WTC11 (cell line): ENCODE results near the gene SPATA13. TPM values are rescaled to one million over a fixed set of nuclear protein-coding genes. Genes with fewer than 3 reads are reported as not detected.

ENCODE experiments used
- ATAC-seq: fragments of 200-7000 bp; cut with Tn5 transposase; 2 replicates; pipeline ENCODE4 v1.10.0; 2021; ENCODE audit warnings: mild to moderate bottlenecking, moderate library complexity
- CTCF ChIA-PET: fragments of 300-600 bp; sonication (Branson Sonifier 250); formaldehyde crosslinking; loops from one replicate; lab custom pipeline; 2021; ENCODE audit warnings: antibody characterized with exemption; lab: Charles Lee
- POLR2A ChIA-PET: fragments of 350-600 bp; sonication (Branson Sonifier 250); formaldehyde crosslinking; loops from one replicate; lab custom pipeline; 2021; ENCODE audit warnings: antibody characterized with exemption; lab: Charles Lee
- DNase-seq: peaks from one replicate; pipeline ENCODE4 v3.0.0; 2021; ENCODE audit warnings: low spot score
- H3K27ac Mint-ChIP-seq: 2 replicates; pipeline ENCODE4 v1.8.0; 2021; ENCODE audit warnings: mixed read lengths
- H3K27me3 Mint-ChIP-seq: 2 replicates; pipeline ENCODE4 v1.8.0; 2021; ENCODE audit warnings: low read depth, mild to moderate bottlenecking, moderate library complexity, mixed read lengths
- H3K36me3 Mint-ChIP-seq: 2 replicates; pipeline ENCODE4 v1.8.0; 2021; ENCODE audit warnings: mixed read lengths
- H3K4me1 Mint-ChIP-seq: 2 replicates; pipeline ENCODE4 v1.8.0; 2022; ENCODE audit warnings: mixed read lengths
- H3K4me3 Mint-ChIP-seq: 2 replicates; pipeline ENCODE4 v1.8.0; 2021; ENCODE audit warnings: mild to moderate bottlenecking, moderate library complexity, mixed read lengths
- H3K9me3 Mint-ChIP-seq: 2 replicates; pipeline ENCODE4 v1.8.0; 2021; ENCODE audit warnings: mixed read lengths
- AFF4 ChIP-seq: sonication (generic); formaldehyde crosslinking; IDR thresholded peaks from 2 replicates; pipeline ENCODE4 v1.8.1; 2023; ENCODE audit warnings: mild to moderate bottlenecking, missing genetic modification reagents, borderline replicate concordance
- AR ChIP-seq: fragments of 250-450 bp; sonication (Bioruptor Pico); IDR thresholded peaks from 2 replicates; pipeline ENCODE4 v1.9.0; 2021; ENCODE audit warnings: mild to moderate bottlenecking
- ATF2 ChIP-seq: sonication (generic); formaldehyde crosslinking; IDR thresholded peaks from 2 replicates; pipeline ENCODE4 v1.8.1; 2022; ENCODE audit warnings: low read depth, missing genetic modification reagents, borderline replicate concordance
- ATF3 ChIP-seq: sonication (generic); formaldehyde crosslinking; conservative IDR thresholded peaks from 2 replicates; pipeline ENCODE4 v1.8.1; 2022; ENCODE audit warnings: mild to moderate bottlenecking, missing genetic modification reagents
- ESRRA ChIP-seq: sonication (generic); formaldehyde crosslinking; IDR thresholded peaks from 2 replicates; pipeline ENCODE4 v1.8.1; 2022; ENCODE audit warnings: mild to moderate bottlenecking, missing genetic modification reagents, borderline replicate concordance
- FOXP1 ChIP-seq: sonication (generic); formaldehyde crosslinking; IDR thresholded peaks from 2 replicates; pipeline ENCODE4 v1.8.0; 2022; ENCODE audit warnings: missing genetic modification reagents, mild to moderate bottlenecking, moderate library complexity, borderline replicate concordance
- JAZF1 ChIP-seq: fragments of 250-450 bp; sonication (Bioruptor Pico); IDR thresholded peaks from 2 replicates; pipeline ENCODE4 v1.9.0; 2021; ENCODE audit warnings: moderate library complexity, mild to moderate bottlenecking, inconsistent platforms
- JUN ChIP-seq: sonication (generic); formaldehyde crosslinking; IDR thresholded peaks from 2 replicates; pipeline ENCODE4 v1.8.0; 2023; ENCODE audit warnings: mild to moderate bottlenecking, missing genetic modification reagents
- MLX ChIP-seq: sonication (generic); formaldehyde crosslinking; IDR thresholded peaks from 2 replicates; pipeline ENCODE4 v1.8.1; 2023; ENCODE audit warnings: mild to moderate bottlenecking, missing genetic modification reagents, moderate library complexity
- NFE2L1 ChIP-seq: sonication (generic); formaldehyde crosslinking; IDR thresholded peaks from 2 replicates; pipeline ENCODE4 v1.8.1; 2023; ENCODE audit warnings: missing genetic modification reagents
- SMAD4 ChIP-seq: sonication (generic); formaldehyde crosslinking; IDR thresholded peaks from 2 replicates; pipeline ENCODE4 v1.8.0; 2022; ENCODE audit warnings: mild to moderate bottlenecking, missing genetic modification reagents
- SOX15 ChIP-seq: fragments of 250-450 bp; sonication (Bioruptor Pico); IDR thresholded peaks from 2 replicates; pipeline ENCODE4 v1.9.0; 2021; ENCODE audit warnings: mild to moderate bottlenecking
- USF1 ChIP-seq: sonication (generic); formaldehyde crosslinking; IDR thresholded peaks from 2 replicates; pipeline ENCODE4 v1.8.0; 2022; ENCODE audit warnings: mild to moderate bottlenecking, missing genetic modification reagents
- ZNF138 ChIP-seq: sonication (generic); formaldehyde crosslinking; conservative IDR thresholded peaks from 2 replicates; pipeline ENCODE4 v1.8.1; 2022; ENCODE audit warnings: mild to moderate bottlenecking, moderate library complexity, missing genetic modification reagents
- ZNF219 ChIP-seq: sonication (generic); formaldehyde crosslinking; IDR thresholded peaks from 2 replicates; pipeline ENCODE4 v1.8.0; 2023; ENCODE audit warnings: missing genetic modification reagents, mild to moderate bottlenecking, borderline replicate concordance
- ZNF281 ChIP-seq: sonication (generic); formaldehyde crosslinking; IDR thresholded peaks from 2 replicates; pipeline ENCODE4 v1.8.0; 2023; ENCODE audit warnings: mild to moderate bottlenecking, missing genetic modification reagents
- ZNF671 ChIP-seq: fragments of 250-450 bp; sonication (Bioruptor Pico); IDR thresholded peaks from 2 replicates; pipeline ENCODE4 v1.8.0; 2021; ENCODE audit warnings: mild to moderate bottlenecking
- total RNA-seq: library from RNA; stranded (reverse); gene quantifications from 3 replicates; pipeline ENCODE4 v1.2.3, GENCODE V29; 2021
- TF ChIP-seq, protein P1 (sequence below): sonication (generic); formaldehyde crosslinking; IDR thresholded peaks from 2 replicates; pipeline ENCODE4 v1.8.1; 2023; ENCODE audit warnings: mild to moderate bottlenecking, missing genetic modification reagents, moderate library complexity

SPATA13 gene
- total RNA-seq, 1 experiment from 2014 or later = 29.0 TPM

- ChIA-PET POLR2A (no interaction called here), CTCF (interaction anchor here (0.7 to 2.2 kb wide), 2 partner anchors 20 to 159 kb away, joined by 3 to 12 read pairs; no protein-coding TSS in a partner anchor)
- peaks cover 34% of the 10 kb centered on the region for H3K4me1 Mint-ChIP-seq
- H3K36me3 Mint-ChIP-seq = no peaks in the 10 kb centered on the region
- TF ChIP-seq SMAD4 (no peak), NFE2L1 (CRISPR knock-in tag) (no peak), SOX15 (CRISPR knock-in tag) (no peak), FOXP1 (no peak), AR (no peak), ESRRA (CRISPR knock-in tag) (no peak), MLX (CRISPR knock-in tag) (no peak)
- H3K27ac Mint-ChIP-seq = no peak overlapping the region
- H3K9me3 Mint-ChIP-seq = peaks cover 4% of the 10 kb centered on the region; the same call in 1 of the 2 replicates
- DNase-seq (no peak), ATAC-seq (no peak)
- H3K4me3 Mint-ChIP-seq = no peak overlapping the region
- no peaks in the 10 kb centered on the region for H3K27me3 Mint-ChIP-seq
Observed at GRCh38 chr13:24212254-24212653, 51.7 kb downstream of the SPATA13 start.

DNA sequence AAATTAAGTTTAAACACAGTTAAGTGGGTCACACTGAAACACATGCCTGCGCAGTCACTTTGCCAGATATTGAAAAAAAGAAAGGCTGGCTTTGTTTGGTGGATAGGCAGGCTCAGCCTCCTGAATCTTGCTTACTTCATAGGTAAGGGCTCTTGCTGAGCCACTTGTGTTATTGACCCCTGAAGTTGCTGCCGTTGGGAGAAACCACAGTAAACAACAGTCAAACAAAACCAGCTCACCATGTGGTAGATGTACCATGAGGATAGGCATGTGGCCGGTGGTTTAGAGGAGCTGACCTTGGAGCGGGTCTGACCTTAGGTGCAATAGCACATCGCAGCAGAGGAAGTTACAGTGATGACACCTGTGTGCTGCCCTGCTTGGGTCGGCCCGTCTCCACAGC is 52.2 kb downstream of the SPATA13 start:
- TF ChIP-seq, protein P1, sequence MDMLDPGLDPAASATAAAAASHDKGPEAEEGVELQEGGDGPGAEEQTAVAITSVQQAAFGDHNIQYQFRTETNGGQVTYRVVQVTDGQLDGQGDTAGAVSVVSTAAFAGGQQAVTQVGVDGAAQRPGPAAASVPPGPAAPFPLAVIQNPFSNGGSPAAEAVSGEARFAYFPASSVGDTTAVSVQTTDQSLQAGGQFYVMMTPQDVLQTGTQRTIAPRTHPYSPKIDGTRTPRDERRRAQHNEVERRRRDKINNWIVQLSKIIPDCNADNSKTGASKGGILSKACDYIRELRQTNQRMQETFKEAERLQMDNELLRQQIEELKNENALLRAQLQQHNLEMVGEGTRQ (CRISPR knock-in tag) = no peak
- no peak for TF ChIP-seq ZNF138 (CRISPR knock-in tag)
- POLR2A ChIA-PET = interaction anchor here (0.6 kb wide), 1 partner anchor 1508 kb away, joined by 6 read pairs; no protein-coding TSS in a partner anchor
- Mint-ChIP-seq H3K36me3 (no peaks in the 10 kb centered on the region), H3K9me3 (peaks cover 4% of the 10 kb centered on the region; the same call in 1 of the 2 replicates), H3K4me1 (peaks cover 38% of the 10 kb centered on the region), H3K27ac (peak overlapping the region; percentile 4), H3K4me3 (no peak overlapping the region), H3K27me3 (no peaks in the 10 kb centered on the region)
- ATAC-seq = peak; percentile 41
- no peak for DNase-seq
- CTCF ChIA-PET = interaction anchor here (0.7 to 2.2 kb wide), 2 partner anchors 21 to 159 kb away, joined by 3 to 12 read pairs; no protein-coding TSS in a partner anchor

DNA sequence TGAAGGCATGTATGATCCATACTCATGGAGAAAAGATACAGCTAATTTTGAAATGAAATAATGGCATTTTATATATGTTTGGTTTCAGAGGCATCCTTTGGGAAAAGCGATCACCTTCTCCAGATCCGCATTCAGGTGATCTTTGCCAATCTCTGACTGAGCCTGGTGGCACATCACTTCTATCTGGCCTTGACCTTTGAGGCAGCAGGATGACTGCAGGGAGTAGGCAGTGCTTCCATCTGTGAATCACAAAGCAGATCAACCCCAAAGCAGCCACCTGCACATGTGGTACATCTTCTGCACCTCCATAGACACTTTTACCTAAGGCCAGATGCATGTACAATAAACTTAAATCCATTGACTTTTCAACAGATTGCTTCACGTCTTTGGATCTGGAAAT is 53.4 kb downstream of the SPATA13 start:
- no peak overlapping the region for H3K27ac Mint-ChIP-seq
- DNase-seq = no peak
- no peaks in the 10 kb centered on the region for H3K36me3 Mint-ChIP-seq
- no peak for ATAC-seq
- ChIA-PET POLR2A (no interaction called here), CTCF (no interaction called here)
- no peak overlapping the region for H3K4me3 Mint-ChIP-seq
- H3K4me1 Mint-ChIP-seq = peaks cover 50% of the 10 kb centered on the region
- no peaks in the 10 kb centered on the region for H3K27me3 Mint-ChIP-seq
- H3K9me3 Mint-ChIP-seq = peaks cover 4% of the 10 kb centered on the region; the same call in 1 of the 2 replicates
- TF ChIP-seq JAZF1 (CRISPR knock-in tag) (no peak), AFF4 (no peak), USF1 (CRISPR knock-in tag) (no peak), ZNF281 (CRISPR knock-in tag) (no peak), JUN (CRISPR knock-in tag) (no peak), ATF3 (CRISPR knock-in tag) (no peak), ZNF671 (CRISPR knock-in tag) (no peak), ZNF219 (CRISPR knock-in tag) (no peak), ATF2 (CRISPR knock-in tag) (no peak)
